Adrenal gland (tissue), 12 donors: ENCODE measurements around the gene CHST14. TPM values are rescaled to one million over a fixed set of nuclear protein-coding genes. Genes with fewer than 3 reads are reported as not detected.

Experiments
- DNase-seq, 7 donors: peaks; one replicate each; pipeline ENCODE4 v3.0.0-alpha.2; 2019 to 2020
- H3K27ac ChIP-seq, 5 donors: fragments of 200-600 bp; sonication (generic) in 4 of 5; 1 replicate in 3 of 5; 2 replicates in 2 of 5; pipeline versions ENCODE4 v1.5.1 to v1.8.0; 2016 to 2020; ENCODE audit warnings: mild to moderate bottlenecking in 1 of 5
- H3K27me3 ChIP-seq: fragments of 200-600 bp; 2 replicates; pipeline ENCODE4 v1.8.0; 2021
- H3K36me3 ChIP-seq, 2 donors: fragments of 200-600 bp; replicated peaks in 1 of 2; 1 replicate in 1 of 2; 2 replicates in 1 of 2; pipeline versions ENCODE4 v1.5.1 to v1.8.0; 2018 to 2022
- H3K4me1 ChIP-seq, 2 donors: fragments of 200-600 bp; replicated peaks in 1 of 2; 1 replicate in 1 of 2; 2 replicates in 1 of 2; pipeline versions ENCODE4 v1.5.1 to v1.8.0; 2018 to 2021
- H3K4me3 ChIP-seq, 4 donors: fragments of 200-600 bp; sonication (generic) in 3 of 4; one replicate each; pipeline ENCODE4 v1.5.1; 2016 to 2018
- H3K9me3 ChIP-seq, 3 donors: fragments of 200-600 bp; sonication (generic) in 1 of 3; replicated peaks in 1 of 3; 1 replicate in 2 of 3; 2 replicates in 1 of 3; pipeline versions ENCODE4 v1.5.1 to v1.8.0; 2016 to 2021
- CTCF ChIP-seq, 6 experiments: fragments of 450-650 bp in 4 of 6; fragments of 200-600 bp in 2 of 6; sonication (generic) in 1 of 6; IDR thresholded peaks; 1 replicate in 5 of 6; 2 replicates in 1 of 6; pipeline versions ENCODE4 v1.5.1 to v1.8.0; 2016 to 2021; ENCODE audit warnings: antibody characterized with exemption in 6 of 6, mild to moderate bottlenecking in 2 of 6, moderate library complexity in 1 of 6
- POLR2A ChIP-seq, 2 donors: fragments of 450-650 bp; IDR thresholded peaks; one replicate each; pipeline ENCODE4 v1.6.1; 2017; ENCODE audit warnings: antibody characterized with exemption in 2 of 2, mild to moderate bottlenecking in 2 of 2, moderate library complexity in 1 of 2
- WGBS, 4 donors: extraction: QIAGEN DNeasy Blood & Tissue Kit in 2 of 4; methylation state at CpG; one replicate each; pipeline versions ENCODE4 v1.1.5 to v1.1.7; 2013 to 2017; 5-methylcytosine and 5-hydroxymethylcytosine counted together
- intact Hi-C, 2 donors: fragments of 100-400 bp; cut with DNase I; formaldehyde crosslinking; loops; one replicate each; pipeline versions ENCODE4 v1.14.1 to v1.15.0; 2022 to 2023
- polyA plus RNA-seq, 3 donors: library from polyadenylated mRNA; stranded (reverse); fragments of 200-250 nt in 2 of 3; fragments of 350-450 nt in 1 of 3; fragmentation: Illumina TruSeq in 1 of 3; extraction: RNeasy Lipid Tissue Mini Kit (QIAGEN cat#74804) in 1 of 3; gene quantifications; one replicate each; pipeline ENCODE4 v1.2.3, GENCODE V29; 2013 to 2014
- total RNA-seq, 9 donors: library from RNA; depleted of rRNA in 4 of 9; stranded (reverse); fragments of >200 nt in 4 of 9; fragments of 120-200 nt in 1 of 9; fragmentation: NEBNext Ultra II Directional in 1 of 9; extraction: Animal tissue kit (Norgen Biotek cat#: 25700) in 1 of 9; gene quantifications; one replicate each; pipeline versions ENCODE4 v1.1.0 to v1.2.4, GENCODE V29; 2013 to 2023
- donor health status: healthy with polysubstance abuse.
- donor health status: Bipolar disorder and iron deficiency.
- donor health status: DM: yes; HTN: yes; CAD: no.
- donor health status: DM: no; HTN: no; CAD: no.
- donor health status: DM: no; HTN: no; CAD: no.
- donor health status: DM: yes; HTN: yes; CAD: no.

CHST14 gene
- total and polyA plus RNA-seq, 12 donors: 5.0 to 20.6 (median 10.0) TPM

- Histone ChIP-seq H3K27ac (no peak overlapping the region), H3K27me3 (no peaks in the 10 kb centered on the region), H3K9me3 (no peaks in the 10 kb centered on the region), H3K4me1 (peaks cover 23 to 30% of the 10 kb centered on the region in 2 donors), H3K36me3 (no peaks in the 10 kb centered on the region), H3K4me3 (no peak overlapping the region)
- 83 to 98% (median 93%) methylated on average over 6 of the region's 6 CpGs for WGBS, 4 donors
- DNase-seq: no peak
- no peak for TF ChIP-seq CTCF (IDR thresholded peaks at IDR 0.05)
- intact Hi-C loops: loop anchor here (5.0 kb wide), 3 partner anchors 62 to 142 kb away; partner anchors contain the start of genes ANKRD63 (in 2 of the 2) and INAFM2 (in 1 of the 2)
Measured at GRCh38 chr15:40424483-40425115, 46.2 kb upstream of the CHST14 start.

- peak in 3 of 7 donors; percentile 62 to 75 (median 67) for DNase-seq
- Histone ChIP-seq H3K27me3 (no peaks in the 10 kb centered on the region), H3K4me3 (no peak overlapping the region), H3K36me3 (no peaks in the 10 kb centered on the region), H3K4me1 (peaks cover 23 to 26% of the 10 kb centered on the region in 2 donors), H3K27ac (no peak overlapping the region), H3K9me3 (no peaks in the 10 kb centered on the region)
- intact Hi-C loops: loop anchor here in 1 of 2 donors (5.0 kb wide), 1 partner anchor 143 kb away; the partner anchor contains the start of gene ANKRD63
- 48 to 77% (median 53%) methylated on average over 5 of the region's 5 CpGs for WGBS, 4 donors
- TF ChIP-seq POLR2A (IDR thresholded peaks at IDR 0.05) (no peak), CTCF (IDR thresholded peaks at IDR 0.05) (no peak)
Measured at GRCh38 chr15:40425681-40426080, 45.1 kb upstream of the CHST14 start.

GRCh38 chr15:40427188-40427587, 43.6 kb upstream of the CHST14 start:
- WGBS, 4 donors: 88 to 94% (median 93%) methylated on average over 4 to 9 of the region's 9 CpGs

GRCh38 chr15:40428185-40428584, 42.6 kb upstream of the CHST14 start:
- intact Hi-C loops: loop anchor here in 1 of 2 donors (5.0 kb wide), 1 partner anchor 146 kb away; the partner anchor contains the start of gene ANKRD63
- no peak overlapping the region for H3K27ac ChIP-seq
- WGBS, 4 donors: 81 to 96% (median 91%) methylated on average over 4 of the region's 4 CpGs
- no peak for DNase-seq
- peaks cover 9 to 18% of the 10 kb centered on the region in 2 donors for H3K4me1 ChIP-seq
- TF ChIP-seq CTCF (IDR thresholded peaks at IDR 0.05): no peak
- TF ChIP-seq POLR2A (IDR thresholded peaks at IDR 0.05): no peak
- H3K27me3 ChIP-seq: no peaks in the 10 kb centered on the region
- no peaks in the 10 kb centered on the region for H3K9me3 ChIP-seq
- no peak overlapping the region for H3K4me3 ChIP-seq
- H3K36me3 ChIP-seq: no peaks in the 10 kb centered on the region

More at GRCh38 chr15:40427188-40427587, 43.6 kb upstream of the CHST14 start:
- no peaks in the 10 kb centered on the region for H3K27me3 ChIP-seq
- no peaks in the 10 kb centered on the region for H3K9me3 ChIP-seq
- H3K4me1 ChIP-seq: peaks cover 9 to 18% of the 10 kb centered on the region in 2 donors
- no peak overlapping the region for H3K4me3 ChIP-seq
- H3K36me3 ChIP-seq: no peaks in the 10 kb centered on the region
- TF ChIP-seq POLR2A (IDR thresholded peaks at IDR 0.05) (no peak), CTCF (IDR thresholded peaks at IDR 0.05) (no peak)
- no peak overlapping the region for H3K27ac ChIP-seq
- no peak for DNase-seq
- intact Hi-C loops: loop anchor here in 1 of 2 donors (5.0 kb wide), 1 partner anchor 145 kb away; the partner anchor contains the start of gene ANKRD63
